HG03159 (cell line): ENCODE data around the gene NECTIN4.
A peak's percentile ranks its signal among the peaks of the same experiment; 100 is the strongest.
"Not testable (repeated sequence)": the region's sequence is repeated elsewhere in the genome, so short reads cannot be mapped to it uniquely, and the experiment has no call there.

Source experiments
- ATAC-seq: cut with Tn5 transposase; IDR thresholded peaks from one replicate; pipeline ENCODE4 v1.9.1; 2021; ENCODE audit warnings: mild to moderate bottlenecking, moderate library complexity; ENCODE audit not compliant: unreplicated experiment

The NECTIN4 gene

DNA sequence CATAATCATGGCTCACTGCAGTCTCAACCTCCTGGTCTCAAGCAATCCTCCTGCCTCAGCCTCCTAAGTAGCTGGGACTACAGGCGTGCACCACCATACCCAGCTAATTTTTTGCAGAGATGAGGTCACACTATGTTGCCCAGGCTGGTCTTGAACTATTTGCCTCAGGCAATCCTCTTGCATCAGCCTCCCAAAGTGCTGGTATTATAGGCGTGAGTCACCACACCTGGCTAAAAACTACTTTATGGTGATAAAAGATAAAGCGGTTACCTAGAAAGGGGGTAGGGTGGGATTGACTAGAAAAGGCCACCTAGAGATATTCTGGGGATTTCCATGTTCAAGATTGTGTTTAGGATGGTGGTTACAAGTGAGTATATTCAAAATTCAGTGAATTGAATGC lies 55.6 kb downstream of the NECTIN4 start:
- ATAC-seq = no peak

DNA sequence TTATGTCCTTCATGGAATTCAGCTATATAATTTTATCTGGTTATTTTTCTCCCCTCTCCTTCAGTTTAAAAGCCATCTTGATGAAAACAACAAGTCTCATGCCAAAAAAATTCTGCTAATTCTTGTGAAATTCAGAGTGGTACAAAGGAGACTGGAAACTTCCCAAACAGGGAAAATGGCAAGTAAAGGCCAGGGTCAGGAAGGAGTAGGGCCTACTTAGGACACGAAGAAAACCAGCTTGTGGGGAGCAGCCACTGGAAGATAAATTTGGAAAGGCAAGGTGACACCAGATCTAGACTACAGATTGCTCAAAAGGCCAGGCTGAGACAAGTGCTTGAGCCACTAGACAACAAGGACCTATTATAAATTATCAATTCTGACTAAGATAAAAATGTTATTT lies 56.9 kb downstream of the NECTIN4 start:
- ATAC-seq = no peak

DNA sequence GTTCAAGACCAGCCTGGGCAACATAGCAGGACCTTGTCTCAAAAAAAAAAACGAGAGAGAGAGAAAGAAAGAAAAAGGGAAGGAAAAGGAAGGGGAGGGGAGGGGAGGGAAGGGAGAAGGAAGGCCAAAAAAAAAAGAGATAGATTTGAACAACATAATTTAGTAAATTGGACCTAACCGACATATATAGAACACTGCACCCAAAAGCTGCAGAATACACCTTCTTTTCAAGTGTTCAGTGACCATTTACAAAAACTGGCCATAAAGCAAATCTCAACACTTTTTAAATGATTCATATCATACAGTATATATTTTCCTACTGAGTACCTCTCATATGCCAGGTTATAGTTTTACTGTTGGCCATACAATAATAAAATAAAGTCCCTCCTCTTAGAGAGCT lies 57.5 kb downstream of the NECTIN4 start:
- no peak for ATAC-seq

DNA sequence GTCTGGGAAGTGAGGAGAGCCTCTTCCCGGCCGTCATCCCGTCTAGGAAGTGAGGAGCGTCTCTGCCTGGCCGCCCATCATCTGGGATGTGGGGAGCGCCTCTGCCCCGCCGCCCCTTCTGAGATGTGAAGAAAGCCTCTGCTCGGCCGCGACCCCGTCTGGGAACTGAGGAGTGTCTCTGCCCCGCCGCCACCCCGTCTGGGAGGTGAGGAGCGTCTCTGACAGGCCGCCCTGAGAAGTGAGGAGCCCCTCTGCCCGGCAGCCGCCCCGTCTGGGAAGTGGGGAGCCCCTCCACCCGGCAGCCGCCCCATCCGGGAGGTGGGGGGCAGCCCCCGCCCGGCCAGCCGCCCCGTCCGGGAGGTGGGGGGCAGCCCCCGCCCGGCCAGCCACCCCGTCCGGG lies 59.9 kb downstream of the NECTIN4 start:
- not testable (repeated sequence) for ATAC-seq

DNA sequence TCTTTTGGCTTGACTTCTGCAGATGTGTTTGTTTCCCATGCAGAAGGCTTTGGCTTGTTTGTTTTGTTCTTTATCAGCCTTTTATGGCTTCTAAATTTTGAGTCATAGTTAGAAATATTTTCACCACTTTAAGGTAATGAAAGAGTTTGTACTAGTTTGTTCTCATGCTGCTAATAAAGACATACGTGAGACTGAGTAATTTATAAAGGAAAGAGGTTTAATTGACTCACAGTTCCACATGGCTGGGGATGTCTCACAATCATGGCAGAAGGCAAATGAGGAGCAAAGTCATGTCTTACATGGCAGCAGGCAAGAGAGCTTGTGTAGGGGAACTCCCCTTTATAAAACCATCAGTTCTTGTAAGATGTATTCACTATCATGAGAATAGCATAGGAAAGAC lies 62.4 kb downstream of the NECTIN4 start:
- not testable (repeated sequence) for ATAC-seq

DNA sequence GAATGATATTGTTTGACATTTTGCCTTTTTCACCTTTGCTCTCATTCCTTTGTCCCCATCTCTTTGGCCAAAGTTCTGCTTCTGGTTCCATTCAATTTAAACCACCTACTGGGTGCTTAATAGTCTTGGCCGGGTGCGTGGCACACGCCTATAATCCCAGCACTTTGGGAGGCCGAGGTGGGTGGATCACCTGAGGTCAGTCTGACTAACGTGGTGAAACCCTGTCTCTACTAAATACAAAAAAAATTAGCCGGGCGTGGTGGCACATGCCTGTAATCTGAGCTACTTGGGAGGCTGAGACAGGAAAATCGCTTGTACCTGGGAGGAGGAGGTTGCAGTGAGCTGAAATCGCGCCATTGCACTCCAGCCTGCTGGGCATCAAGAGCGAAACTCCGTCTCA lies 66.9 kb downstream of the NECTIN4 start:
- not testable (repeated sequence) for ATAC-seq

DNA sequence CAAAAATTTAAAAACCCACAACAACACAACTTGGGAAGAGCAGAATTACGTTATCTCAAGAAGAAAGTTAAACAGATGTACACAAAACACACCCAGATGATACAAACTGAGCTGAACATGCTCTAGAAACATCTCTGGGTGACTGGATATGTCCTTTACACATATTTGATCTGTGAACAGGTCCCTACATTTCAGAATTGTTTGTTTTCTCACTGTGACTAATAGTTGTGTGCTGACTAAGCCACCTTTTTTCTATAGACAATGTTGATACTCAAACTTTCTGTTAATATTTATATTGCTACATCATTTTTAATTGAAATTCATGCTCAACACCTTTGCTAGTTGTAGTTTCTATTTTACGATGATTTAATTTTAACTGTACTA lies 67.4 kb downstream of the NECTIN4 start:
- ATAC-seq = no peak

DNA sequence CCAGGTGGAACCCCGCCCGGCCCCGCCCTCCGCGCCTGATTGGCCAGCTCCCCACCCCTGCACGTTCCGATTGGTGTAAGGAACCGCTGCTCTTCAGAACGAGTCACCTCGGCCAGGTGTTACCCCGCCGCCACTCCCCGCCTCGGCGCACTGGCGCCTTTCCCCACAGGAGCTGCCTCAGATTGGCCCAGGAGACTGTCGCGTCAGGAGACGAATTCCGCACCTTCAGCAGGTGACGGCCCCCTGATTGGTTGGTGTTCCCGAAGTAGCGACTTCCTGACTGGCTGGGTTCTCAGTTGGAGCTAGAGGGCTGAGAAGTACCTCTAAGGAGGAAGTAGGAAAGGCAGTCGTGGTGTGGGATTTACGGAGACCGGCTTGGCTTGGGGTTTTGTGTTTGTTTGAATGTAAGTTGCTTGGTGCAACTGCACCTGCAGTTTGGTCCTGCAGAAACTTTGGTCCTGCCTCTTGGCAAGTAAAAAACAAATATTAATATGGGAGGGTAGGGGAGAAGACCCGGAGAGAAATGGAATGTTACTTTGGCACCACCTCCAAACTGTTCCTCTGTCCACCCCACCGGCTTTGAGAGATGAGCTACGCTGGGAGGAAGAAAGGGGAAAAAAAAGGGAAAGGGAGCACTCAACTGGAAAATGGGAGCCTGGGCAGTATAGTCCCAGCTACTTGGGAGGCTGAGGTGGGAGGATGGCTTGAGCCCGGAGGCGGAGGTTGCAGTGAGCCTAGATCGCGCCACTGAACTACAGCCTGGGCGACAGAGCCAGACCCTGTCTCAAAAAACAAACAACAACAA lies 68.0 kb downstream of the NECTIN4 start:
- peak; percentile 82 for ATAC-seq
